Renal cortical epithelial cell (primary cell): ENCODE data around the gene VSIR. TPM values are rescaled to one million over a fixed set of nuclear protein-coding genes. Genes with fewer than 3 reads are reported as not detected.

ENCODE experiments used
- DNase-seq: peaks from one replicate; pipeline ENCODE4 v3.0.0-alpha.2; 2011; ENCODE audit warnings: low read depth
- total RNA-seq: library from RNA; depleted of rRNA; stranded (reverse); fragments of >200 nt; gene quantifications from 2 replicates; pipeline ENCODE4 v1.2.3, GENCODE V29; 2014

VSIR gene
- total RNA-seq, 1 donor from 2014 or later, result 14.0 TPM

DNA sequence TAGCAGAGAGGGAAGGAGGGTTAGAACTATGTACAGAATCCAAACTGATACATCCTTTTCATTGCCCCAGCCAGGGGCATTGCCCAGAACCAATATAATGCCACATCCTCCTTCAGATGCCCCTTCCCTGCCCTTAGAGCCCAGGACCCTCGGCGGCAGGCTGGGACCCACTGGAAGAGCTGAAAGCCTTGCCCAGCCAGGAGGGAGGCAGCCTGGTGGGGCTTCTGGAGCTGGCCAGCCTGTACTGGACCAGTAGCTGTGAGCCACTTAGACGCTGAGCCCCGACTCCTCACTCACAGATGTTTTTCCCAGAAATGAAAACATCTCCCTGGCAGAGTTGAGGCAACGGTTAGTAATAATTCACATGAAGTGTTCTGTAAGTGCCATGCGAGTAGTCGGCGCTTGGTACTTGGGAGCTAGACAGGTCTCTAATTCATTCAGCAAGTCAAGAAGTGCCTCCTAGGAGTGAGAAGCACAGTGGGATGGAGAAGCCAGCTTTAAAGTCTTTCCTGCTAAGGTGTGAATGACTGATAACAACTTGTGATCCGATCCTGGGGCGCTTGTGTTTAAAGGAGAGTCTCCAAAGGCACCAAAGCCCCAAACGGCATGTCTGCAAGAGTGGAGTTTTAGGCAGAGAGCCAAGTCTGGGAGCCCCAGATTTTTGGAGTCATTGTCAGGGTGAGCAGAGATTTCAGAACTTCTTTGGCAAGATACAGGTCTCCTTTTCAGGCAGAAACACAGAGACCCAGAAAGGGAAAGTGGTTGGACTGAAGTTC, 9.8 kb downstream of the VSIR start:
- no peak for DNase-seq

DNA sequence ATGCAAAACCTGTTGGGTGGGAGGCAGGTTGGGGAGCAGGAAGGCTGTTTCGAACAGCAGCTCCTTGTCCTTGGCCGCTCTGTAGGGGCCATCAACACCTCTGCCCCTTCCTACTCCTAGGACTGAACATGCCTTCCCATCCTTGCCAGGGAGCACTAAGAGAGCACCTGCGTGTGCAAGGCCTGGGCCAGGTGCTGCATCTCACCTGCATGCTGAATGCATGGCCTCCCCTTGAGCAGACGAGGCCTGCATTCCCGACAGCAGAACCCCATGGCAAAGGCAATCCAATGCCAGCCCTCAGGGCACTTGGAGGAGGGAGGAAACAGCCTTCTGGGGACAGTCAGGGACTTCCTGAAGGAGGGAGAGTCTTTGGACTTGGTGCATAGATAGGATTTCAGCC, 11.0 kb downstream of the VSIR start:
- DNase-seq, result no peak

DNA sequence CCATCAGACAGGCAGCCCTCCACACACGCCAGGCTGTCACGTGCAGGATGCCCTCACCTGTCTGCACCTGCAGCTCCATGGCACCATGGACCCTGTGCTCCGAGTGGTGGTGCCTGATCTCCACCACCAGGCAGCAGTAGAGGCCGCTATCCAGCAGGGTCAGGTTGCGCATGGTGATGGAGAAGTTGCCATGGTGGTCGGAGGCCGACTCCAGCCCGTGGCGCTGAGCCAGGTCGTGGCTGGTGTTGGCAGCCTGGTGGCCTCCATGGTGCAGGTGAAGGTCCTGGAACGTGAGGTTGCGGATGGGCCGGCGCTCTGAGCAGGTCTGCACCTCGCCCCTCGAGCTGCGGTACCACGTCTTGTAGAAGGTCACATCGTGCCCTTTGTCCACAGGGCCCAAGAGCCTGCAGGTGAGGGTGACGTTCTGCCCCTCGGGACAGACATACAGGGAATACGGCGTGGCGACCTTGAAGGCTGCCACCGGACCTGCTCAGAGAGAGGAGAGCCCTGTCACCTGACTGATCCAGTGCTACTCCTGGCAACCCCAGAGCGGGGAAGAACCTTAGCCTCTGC, 11.7 kb downstream of the VSIR start:
- DNase-seq, result no peak

GRCh38 chr10:71761105-71761511, 12.2 kb downstream of the VSIR start:
- no peak for DNase-seq

DNA sequence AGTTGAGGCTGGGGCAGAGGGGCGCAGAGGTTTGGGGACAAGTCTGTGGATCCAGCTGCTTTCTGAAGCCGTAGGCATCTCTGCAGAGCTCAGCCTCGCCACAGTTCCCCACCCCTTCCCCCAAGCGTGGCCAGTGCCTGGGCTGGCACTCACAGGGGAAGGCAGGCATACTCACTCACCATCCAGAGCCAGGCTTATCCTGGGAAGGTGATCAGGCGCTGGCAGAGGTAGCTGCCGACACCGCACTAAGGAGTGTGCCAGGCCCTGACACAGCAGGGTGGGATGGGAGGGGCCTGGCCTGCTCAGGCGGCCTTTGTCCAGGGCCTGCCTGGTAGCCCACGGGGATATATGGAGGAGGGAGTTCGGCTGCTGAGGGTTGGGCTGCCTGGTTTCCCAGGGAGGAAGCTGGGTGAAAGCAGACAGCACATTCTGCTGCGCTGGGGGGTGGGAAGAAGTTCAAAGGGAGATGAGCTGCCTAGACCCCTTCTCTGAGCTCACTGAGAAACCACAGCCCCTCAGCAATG, 15.9 kb downstream of the VSIR start:
- DNase-seq, result peak; percentile 38

GRCh38 chr10:71756311-71757191, 16.8 kb downstream of the VSIR start:
- DNase-seq, result no peak

- no peak for DNase-seq
These were observed 18.0 kb downstream of the VSIR start for GRCh38 chr10:71755179-71755879.

GRCh38 chr10:71754562-71754961, 18.8 kb downstream of the VSIR start:
- DNase-seq, result peak; percentile 33

DNA sequence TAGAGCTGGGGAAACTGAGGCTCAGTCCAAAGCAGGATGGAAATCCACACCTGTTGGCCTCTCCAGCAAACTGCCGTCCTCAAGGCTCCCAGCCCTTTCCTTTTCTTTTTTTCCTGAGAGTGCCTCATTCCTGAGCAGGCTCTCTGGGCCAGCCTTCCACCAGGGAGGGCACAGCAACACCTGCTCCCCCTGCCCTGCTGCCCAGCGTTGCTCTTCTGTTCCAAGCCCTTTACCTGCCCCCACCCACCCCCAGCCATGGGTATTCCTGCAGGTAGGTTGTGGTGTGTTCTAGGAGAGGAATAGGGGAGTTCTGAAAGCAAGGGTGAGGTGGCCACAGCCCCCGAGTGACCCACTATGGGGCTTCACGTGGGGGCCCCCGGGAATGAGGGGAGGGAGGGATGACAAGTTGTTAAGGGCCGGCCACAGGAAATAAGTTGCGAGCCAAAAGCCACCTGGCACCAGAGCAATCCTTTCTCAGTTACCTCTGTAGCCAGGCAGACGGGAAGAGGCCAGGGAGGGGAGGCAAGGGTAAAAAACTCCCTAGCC, 19.3 kb downstream of the VSIR start:
- DNase-seq, result no peak

DNA sequence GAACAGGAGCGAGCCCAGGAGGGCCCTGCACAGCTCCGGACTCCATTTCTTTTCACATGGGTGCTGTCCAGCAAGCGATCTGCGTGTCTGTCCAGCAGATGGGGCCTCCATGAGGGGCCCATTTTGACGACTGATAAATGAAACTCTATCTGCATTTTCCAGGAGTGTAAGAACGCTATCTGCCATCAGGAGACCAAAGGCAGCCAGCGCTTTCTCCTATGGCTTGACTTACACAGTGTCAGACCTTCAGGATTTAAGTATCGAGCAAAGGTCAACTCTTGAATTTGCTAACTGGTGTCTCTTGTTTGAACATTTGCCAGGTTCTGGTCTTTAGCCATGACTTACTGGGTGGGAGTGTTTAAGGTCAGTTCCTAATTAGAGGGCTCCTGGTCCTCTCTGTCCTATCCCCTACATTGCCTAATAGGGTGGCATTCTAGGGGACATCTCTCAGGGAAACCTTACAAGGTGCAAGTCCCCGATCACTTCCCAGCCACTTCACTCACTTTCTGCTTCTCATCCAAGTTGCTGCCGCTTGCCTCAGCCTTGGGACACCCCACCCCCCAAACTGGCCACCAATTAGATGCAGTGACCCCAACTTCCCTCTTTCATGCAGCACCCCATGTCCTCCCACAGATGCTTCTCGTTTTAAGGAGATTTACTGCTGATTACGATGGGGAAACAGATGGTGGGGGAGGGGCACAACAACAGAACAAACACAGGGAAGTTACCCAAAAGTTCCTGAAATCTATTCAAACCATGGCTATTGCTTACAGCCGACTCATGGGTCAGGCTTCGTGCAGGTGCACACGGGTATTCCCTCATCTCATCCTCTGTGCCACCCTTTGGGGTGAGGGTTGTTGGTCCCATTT, 20.0 kb downstream of the VSIR start:
- no peak for DNase-seq

DNA sequence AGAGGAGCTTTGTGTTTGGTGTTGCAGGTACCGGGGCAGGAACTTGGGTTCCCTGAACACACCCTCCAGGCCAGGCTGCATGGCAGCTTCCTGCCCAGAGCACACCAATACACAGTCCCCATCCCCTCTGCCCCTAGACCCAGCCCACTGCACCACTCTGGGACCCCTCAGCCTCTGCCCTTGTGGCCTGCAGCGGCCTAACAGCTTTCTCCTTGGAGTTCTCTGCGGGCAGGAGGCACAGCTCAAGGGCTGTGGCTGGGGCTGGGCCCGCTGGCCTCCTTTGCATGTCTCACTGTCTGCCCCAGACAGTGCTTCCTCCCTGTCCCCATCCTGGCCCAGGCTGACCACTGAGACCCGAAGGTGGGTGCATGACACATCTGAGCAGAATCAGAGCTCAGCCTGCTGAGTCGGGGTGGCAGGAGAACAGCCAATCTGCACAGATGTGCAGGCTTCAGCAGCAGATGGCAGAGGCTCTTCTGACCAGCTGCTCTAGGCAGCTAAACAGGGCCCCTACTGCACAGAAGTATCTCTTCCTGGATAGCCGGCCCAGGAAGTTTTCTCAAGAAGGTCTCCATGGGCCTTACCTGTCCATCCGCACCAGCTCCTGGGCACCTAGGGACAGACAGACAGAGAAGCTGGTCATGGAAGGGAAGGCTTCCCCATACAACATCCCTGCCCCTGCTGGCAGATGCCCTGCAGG, 20.8 kb downstream of the VSIR start:
- no peak for DNase-seq

DNA sequence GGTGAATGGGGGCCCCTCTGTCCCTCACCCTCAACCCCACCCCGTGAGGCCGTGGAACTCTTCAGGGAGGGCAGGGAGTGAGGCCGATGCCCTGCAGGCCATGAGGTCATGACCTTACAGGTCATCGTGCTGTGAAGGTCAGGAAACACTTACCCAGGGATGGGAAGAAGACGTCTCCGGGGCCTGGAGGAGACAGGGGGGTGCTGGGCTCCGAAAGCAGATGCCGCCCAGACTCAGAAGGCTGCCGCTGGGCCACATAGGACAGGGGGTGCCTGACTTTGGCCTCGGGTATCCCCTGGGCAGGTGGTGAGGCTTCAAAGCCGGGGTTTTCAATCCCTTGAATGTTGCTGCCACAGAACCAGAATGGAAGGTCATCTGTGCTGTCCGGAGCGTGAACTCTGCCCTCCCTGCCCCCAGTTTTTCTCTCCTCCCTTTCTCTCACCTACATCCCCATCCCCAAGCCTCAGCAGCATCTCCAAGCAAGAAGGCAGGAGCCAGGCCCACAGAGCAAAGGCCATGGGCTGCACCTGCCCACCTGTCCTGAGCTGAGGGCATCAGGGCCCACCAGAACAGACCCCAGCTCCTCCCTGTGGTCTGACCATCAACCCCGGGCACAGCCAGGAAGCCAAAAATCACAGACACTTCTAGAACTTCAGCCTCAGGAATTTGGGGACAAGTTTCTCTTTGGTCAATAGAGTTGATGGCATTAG, 21.6 kb downstream of the VSIR start:
- no peak for DNase-seq

- DNase-seq, result no peak
These were observed 22.3 kb downstream of the VSIR start for GRCh38 chr10:71750986-71751385.

- no peak for DNase-seq
These were observed 23.0 kb downstream of the VSIR start for GRCh38 chr10:71750124-71750841.

GRCh38 chr10:71749396-71749795, 23.9 kb downstream of the VSIR start:
- no peak for DNase-seq

DNA sequence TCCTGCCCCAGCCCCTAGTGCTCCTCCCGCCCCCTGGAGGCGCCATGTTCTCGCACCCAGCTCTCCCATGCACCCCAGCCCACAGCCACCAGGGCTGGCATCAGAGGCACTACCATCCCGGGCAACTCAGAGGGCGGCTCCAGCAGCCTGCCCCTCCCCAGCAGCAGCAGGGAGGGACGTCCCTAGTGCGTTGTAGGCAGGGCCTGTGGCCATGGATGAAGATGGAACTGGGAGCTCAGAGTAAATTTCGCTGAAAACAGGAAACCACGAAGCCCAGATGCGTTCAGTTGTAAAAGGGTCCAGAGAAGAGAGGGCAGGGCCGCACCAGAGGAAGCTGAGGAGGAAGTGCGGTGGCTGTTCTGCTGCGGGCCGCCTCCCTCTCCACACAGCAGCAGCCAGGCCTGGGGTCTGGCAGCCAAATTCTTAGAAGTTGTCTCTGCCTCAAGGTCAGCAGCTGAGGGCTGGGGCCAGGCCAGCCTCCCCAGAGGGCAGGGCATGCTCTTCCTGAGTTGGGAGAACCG, 24.6 kb downstream of the VSIR start:
- no peak for DNase-seq

GRCh38 chr10:71747551-71748523, 25.5 kb downstream of the VSIR start:
- no peak for DNase-seq
